Ishikawa (cell line): ENCODE measurements around the gene ALDH3A1.

ENCODE experiments used
- CEBPB ChIP-seq: IDR thresholded peaks from 2 replicates; pipeline ENCODE4 v1.6.1; 2012
- CREB1 ChIP-seq: IDR thresholded peaks from 2 replicates; pipeline ENCODE4 v1.6.1; 2012; ENCODE audit warnings: low read depth
- EGR1 ChIP-seq: IDR thresholded peaks from 2 replicates; pipeline ENCODE4 v1.6.1; 2012
- EP300 ChIP-seq: IDR thresholded peaks from 2 replicates; pipeline ENCODE4 v1.6.1; 2012; ENCODE audit warnings: borderline replicate concordance
- FOXM1 ChIP-seq: IDR thresholded peaks from 2 replicates; pipeline ENCODE4 v1.6.1; 2012; ENCODE audit warnings: low read depth, borderline replicate concordance
- NFIC ChIP-seq: IDR thresholded peaks from 2 replicates; pipeline ENCODE4 v1.6.1; 2012
- RAD21 ChIP-seq: IDR thresholded peaks from 2 replicates; pipeline ENCODE4 v1.6.1; 2012; ENCODE audit warnings: low read depth
- TAF1 ChIP-seq: IDR thresholded peaks from 2 replicates; pipeline ENCODE4 v1.6.1; 2012; ENCODE audit warnings: low read depth, mild to moderate bottlenecking
- TCF12 ChIP-seq: IDR thresholded peaks from 2 replicates; pipeline ENCODE4 v1.6.1; 2012; ENCODE audit warnings: low read depth
- TEAD4 ChIP-seq: IDR thresholded peaks from 2 replicates; pipeline ENCODE4 v1.6.1; 2012
- YY1 ChIP-seq: IDR thresholded peaks from 2 replicates; pipeline ENCODE4 v1.6.1; 2012; ENCODE audit warnings: low read depth
- ZBTB7A ChIP-seq: IDR thresholded peaks from 2 replicates; pipeline ENCODE4 v1.6.1; 2012; ENCODE audit warnings: low read depth
- TF ChIP-seq, protein P1 (sequence below): IDR thresholded peaks from 2 replicates; pipeline ENCODE4 v1.6.1; 2012
- TF ChIP-seq, protein P2 (sequence below): IDR thresholded peaks from 2 replicates; pipeline ENCODE4 v1.6.1; 2012; ENCODE audit warnings: low read depth, mild to moderate bottlenecking
- TF ChIP-seq, protein P3 (sequence below): IDR thresholded peaks from 2 replicates; pipeline ENCODE4 v1.6.1; 2012

Gene ALDH3A1

DNA sequence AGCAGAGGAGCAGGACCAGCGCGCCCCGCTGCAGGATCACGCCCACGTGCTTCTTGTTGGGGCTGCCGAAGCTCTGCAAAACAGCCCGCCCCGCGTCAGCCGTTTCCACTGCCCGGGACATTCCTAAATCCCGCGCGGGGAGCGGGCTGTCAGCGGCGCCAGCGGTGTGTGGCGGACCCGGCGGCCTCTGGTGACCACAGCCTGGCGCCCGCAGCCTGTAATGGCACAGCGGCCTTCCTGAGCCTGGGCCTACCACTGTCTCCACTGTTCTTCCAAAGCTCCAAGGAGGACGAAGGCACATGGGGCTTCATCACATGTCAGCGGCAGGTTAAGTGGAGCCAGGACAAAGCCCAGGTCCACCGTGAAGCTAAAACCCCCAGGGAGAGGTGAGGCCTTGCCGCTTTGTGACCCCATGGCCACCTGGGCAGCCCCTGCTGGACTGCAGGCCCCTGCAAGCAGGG, 34.2 kb downstream of the ALDH3A1 start:
- TF ChIP-seq EGR1 = no peak
- TF ChIP-seq, protein P1, sequence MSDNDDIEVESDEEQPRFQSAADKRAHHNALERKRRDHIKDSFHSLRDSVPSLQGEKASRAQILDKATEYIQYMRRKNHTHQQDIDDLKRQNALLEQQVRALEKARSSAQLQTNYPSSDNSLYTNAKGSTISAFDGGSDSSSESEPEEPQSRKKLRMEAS = no peak
- no peak for TF ChIP-seq NFIC
- TF ChIP-seq EP300 = no peak
- no peak for TF ChIP-seq FOXM1
- TF ChIP-seq CEBPB = no peak
- TF ChIP-seq, protein P2, sequence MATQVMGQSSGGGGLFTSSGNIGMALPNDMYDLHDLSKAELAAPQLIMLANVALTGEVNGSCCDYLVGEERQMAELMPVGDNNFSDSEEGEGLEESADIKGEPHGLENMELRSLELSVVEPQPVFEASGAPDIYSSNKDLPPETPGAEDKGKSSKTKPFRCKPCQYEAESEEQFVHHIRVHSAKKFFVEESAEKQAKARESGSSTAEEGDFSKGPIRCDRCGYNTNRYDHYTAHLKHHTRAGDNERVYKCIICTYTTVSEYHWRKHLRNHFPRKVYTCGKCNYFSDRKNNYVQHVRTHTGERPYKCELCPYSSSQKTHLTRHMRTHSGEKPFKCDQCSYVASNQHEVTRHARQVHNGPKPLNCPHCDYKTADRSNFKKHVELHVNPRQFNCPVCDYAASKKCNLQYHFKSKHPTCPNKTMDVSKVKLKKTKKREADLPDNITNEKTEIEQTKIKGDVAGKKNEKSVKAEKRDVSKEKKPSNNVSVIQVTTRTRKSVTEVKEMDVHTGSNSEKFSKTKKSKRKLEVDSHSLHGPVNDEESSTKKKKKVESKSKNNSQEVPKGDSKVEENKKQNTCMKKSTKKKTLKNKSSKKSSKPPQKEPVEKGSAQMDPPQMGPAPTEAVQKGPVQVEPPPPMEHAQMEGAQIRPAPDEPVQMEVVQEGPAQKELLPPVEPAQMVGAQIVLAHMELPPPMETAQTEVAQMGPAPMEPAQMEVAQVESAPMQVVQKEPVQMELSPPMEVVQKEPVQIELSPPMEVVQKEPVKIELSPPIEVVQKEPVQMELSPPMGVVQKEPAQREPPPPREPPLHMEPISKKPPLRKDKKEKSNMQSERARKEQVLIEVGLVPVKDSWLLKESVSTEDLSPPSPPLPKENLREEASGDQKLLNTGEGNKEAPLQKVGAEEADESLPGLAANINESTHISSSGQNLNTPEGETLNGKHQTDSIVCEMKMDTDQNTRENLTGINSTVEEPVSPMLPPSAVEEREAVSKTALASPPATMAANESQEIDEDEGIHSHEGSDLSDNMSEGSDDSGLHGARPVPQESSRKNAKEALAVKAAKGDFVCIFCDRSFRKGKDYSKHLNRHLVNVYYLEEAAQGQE = no peak
- no peak for TF ChIP-seq RAD21
- TF ChIP-seq ZBTB7A = no peak
- TF ChIP-seq TEAD4 = no peak
- no peak for TF ChIP-seq TCF12

DNA sequence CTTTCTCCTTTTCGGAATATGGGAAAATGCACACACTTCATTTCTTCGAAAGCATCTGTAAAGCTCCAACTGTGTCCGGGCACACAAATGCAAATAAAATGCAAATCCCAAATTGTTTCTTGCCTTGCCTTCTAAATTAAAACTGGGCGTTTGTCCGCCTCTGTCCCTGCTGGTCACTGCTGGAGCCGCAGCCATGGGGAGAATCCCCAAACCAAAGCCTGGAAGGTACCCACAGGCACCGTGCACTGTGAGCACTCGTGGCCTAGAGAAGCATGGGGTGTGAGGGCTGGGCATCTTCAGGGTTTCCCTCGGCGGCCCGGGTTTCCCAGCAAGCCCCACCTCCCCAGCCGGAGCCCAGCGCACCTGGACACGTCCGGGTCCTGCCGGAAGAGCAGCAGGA, 34.6 kb downstream of the ALDH3A1 start:
- TF ChIP-seq ZBTB7A (no peak), TAF1 (no peak), CEBPB (no peak), EP300 (no peak), NFIC (no peak), EGR1 (no peak), TCF12 (no peak), RAD21 (no peak), CREB1 (no peak), FOXM1 (no peak), YY1 (no peak), TEAD4 (no peak)
- TF ChIP-seq, protein P3, sequence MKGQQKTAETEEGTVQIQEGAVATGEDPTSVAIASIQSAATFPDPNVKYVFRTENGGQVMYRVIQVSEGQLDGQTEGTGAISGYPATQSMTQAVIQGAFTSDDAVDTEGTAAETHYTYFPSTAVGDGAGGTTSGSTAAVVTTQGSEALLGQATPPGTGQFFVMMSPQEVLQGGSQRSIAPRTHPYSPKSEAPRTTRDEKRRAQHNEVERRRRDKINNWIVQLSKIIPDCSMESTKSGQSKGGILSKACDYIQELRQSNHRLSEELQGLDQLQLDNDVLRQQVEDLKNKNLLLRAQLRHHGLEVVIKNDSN = no peak
- TF ChIP-seq, protein P2 = no peak
- TF ChIP-seq, protein P1 = no peak

DNA sequence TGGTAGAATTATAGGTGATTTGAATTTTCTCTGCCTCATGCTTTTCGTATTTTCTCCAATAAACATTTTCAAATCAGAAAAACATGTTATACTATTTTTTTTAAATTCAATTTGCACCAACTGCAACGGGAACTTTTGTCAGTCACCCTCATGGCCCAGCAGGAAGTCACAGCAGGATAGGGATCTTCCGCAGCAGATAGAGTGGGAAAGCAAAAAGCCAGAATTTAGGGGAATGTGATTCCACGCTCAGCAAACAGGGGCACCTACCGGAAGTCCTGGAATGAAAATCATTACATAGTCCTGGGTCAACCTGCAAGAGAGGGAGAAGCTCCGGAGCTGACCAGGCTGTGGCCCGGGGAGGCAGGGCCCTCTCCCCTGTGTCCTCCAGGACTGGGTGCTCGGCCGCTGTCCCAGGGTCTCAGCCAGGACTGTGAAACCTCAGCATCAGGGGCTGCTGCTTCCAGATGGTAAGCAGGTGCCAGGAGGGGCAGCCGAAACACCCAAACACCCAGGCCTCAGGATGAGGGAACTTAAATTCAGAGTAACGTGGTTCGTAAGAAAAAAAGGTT, 35.6 kb downstream of the ALDH3A1 start:
- TF ChIP-seq ZBTB7A (no peak), EGR1 (no peak), CEBPB (no peak), YY1 (no peak), TEAD4 (no peak), NFIC (no peak)

DNA sequence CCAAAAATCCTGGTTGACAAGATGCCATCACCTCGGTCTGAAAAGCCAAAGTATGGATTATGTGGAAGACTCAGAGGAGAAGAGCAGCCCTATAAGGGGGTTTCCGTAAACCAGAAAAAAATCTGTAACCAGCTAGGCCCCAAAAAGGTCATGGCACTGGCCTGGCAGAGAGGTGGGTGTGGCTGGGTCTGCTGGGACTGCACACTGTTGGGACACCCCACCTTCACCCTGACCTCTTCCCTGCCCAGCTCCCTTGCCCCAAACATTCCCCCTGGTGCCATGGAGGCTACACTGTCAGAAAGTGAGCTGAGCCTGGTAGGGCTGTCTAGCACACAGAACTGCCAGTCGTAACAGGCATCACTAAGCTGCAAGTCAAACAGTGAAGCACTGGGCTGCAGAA, 38.3 kb downstream of the ALDH3A1 start:
- TF ChIP-seq, protein P2 = no peak
- TF ChIP-seq, protein P3 = no peak
- TF ChIP-seq FOXM1 (no peak), RAD21 (no peak), TCF12 (no peak), EGR1 (no peak), EP300 (no peak), NFIC (no peak), TAF1 (no peak)

DNA sequence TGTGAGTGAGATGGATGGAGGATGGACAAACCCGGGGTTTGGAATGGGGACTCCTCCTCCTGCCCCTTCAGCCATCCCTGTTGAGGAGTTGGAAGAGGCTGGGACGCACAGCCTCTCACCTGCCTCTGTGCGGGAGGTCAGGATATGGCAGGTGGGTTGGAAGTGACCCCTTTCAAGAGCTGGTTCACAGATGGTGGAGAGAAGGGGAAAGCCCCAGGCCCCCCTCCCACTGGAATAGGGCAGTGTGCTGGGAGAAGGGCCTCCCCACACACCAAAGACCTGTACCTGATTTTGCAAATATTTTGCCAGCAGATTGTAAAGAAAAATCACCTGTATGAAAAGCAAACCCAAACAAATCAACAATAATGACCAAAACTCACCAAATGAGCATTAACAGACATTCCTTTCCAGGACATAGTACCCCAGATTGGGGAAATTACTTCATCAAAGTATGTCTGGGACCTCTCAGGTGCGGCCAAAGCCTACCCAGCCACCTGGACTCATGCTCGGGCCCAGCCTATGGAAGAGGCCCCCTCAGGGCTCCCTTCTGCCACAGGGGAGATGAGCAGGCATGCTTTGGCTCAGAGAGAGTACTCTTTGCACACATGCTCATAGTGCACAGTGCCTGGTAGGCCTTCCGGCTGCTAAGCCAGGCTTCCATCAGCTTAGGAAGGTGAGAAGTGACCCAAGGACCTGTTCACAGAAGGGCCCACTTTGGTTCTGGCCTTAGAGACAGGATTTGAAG, 39.5 kb downstream of the ALDH3A1 start:
- TF ChIP-seq, protein P3 = no peak
- TF ChIP-seq NFIC (no peak), YY1 (no peak), TEAD4 (no peak), EGR1 (no peak), FOXM1 (no peak), ZBTB7A (no peak), TAF1 (no peak), RAD21 (no peak), CREB1 (no peak), CEBPB (no peak), TCF12 (no peak), EP300 (no peak)
- TF ChIP-seq, protein P1 = no peak
- TF ChIP-seq, protein P2 = no peak
